HG03378 (cell line): ENCODE measurements around the gene OR52H1.

ENCODE experiments used
- ATAC-seq: cut with Tn5 transposase; IDR thresholded peaks from one replicate; pipeline ENCODE4 v1.9.1; 2021; ENCODE audit warnings: mild to moderate bottlenecking, moderate library complexity; ENCODE audit not compliant: unreplicated experiment

The OR52H1 gene

DNA sequence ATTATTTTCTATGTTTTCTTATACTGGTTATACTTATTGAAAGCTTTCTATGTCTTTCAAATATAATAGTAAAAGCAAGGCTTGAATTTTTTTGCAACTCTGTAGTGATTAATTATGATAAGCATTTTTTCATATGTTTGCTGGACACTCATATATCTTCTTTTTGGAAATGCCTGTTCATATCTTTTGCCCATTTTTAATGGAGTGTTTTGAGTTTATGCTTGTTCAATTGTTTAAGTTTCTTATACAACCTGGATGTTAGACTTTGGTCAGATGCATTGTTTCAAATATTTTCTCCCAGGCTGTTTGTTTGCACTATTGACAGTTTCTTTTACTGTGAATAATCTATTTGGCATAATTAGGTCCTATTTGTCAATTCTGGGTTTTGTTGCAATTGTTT is 11.9 kb downstream of the OR52H1 start:
- ATAC-seq = no peak

GRCh38 chr11:5534046-5534445 is 14.3 kb downstream of the OR52H1 start:
- no peak for ATAC-seq

GRCh38 chr11:5531053-5531831 is 17.1 kb downstream of the OR52H1 start:
- no peak for ATAC-seq

DNA sequence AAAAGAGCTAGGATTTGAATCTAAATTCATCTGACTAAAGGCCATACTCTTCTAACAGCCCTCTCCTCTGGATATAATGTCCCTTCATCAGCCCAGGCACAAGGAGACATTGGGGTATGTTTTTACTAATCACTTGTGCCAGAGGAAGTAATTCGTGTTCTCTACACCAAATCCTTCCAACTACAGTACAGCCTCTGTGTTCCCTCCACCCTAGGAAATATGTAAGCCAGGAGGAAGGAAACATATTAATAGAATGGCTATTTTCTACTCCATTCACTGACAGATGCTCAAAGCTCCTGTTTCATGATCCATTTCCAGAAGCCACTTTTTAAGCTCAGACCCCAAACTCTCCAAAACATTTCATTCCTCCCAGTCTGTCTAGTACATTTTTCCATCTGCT is 19.8 kb downstream of the OR52H1 start:
- no peak for ATAC-seq

DNA sequence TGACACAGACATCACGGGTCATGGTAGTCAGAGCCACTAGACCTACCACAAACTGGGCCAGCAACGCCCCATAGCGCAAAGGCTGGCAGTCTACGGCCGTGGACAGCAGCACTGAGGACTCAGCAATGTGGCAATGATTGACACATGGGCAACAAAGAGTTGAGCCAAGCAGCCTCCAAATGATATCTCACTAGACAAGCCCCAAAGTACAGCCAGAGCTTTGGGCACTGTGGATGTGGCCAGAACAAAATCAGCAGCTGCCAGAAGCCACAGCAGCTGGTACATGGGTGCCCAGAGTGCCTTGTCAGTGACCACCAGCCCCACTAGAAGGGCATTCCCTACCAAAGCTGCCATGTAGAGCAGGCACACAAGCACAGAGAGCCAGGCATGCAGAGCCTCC is 20.6 kb downstream of the OR52H1 start:
- no peak for ATAC-seq

- no peak for ATAC-seq
These were observed 23.6 kb downstream of the OR52H1 start for GRCh38 chr11:5524756-5525155.

DNA sequence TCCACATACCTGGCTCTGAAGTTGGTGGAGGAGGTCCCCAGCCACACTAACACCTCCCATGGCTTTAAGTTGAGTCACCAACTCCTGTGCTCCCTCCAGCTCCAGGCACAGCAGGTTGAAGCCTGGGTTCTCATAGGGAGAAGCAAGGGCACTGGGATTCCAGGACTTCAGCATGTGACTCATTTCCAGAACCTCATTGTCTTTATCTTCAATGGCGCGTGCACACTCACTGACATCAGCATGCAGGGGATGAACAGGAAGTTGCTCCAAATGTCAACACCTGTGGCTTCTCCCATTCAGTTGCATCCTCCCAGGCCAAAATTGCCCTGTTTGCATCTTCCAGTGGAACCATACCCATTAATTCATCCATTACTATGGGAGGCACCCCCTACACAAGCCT is 26.0 kb downstream of the OR52H1 start:
- ATAC-seq = no peak

DNA sequence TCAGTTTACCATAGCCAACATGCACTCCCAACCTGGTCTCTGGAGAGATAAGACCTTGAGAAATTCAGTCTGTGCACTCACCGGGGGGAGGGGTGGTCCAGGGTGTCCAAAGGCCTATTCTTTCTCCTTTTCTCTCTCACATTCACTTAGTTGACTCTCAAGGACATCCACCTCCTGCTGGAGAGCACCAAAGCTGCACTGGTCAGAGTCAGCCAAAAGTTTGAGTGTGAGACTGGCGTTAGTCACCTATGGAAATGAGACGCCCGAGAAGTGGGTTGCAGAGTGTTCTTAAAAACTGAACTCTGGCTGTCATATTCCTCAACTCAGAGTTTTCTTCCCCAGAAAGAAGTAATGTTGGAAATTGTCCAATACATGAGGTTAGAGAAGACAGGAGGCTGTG is 26.8 kb downstream of the OR52H1 start:
- ATAC-seq = no peak

DNA sequence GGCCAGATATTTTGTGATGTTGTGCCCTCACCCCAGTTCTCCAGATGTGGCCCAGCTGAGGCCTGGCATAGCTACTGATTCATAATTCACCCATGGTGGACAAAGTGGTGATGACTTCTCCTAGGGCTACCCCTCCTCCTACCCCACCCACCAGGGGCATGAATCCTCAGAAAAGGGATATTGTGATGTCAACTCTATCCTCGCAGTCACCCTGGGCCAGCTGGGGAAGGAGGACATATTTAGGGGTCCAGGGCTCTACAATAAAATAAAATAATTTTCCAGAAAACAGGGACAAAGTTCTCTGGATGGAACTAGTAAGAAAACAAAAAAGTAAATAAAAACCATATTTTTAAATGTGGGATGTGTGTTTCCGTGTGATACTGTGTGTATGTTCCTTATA is 31.7 kb downstream of the OR52H1 start, which contains the start of gene UBQLNL:
TSS of gene UBQLNL (minus strand) at position 101 of the 400 bp plus-strand sequence. CDS start 258 bp downstream, outside the sequence.
- ATAC-seq = no peak

- no peak for ATAC-seq
These were observed 33.5 kb downstream of the OR52H1 start for GRCh38 chr11:5514841-5515240.

DNA sequence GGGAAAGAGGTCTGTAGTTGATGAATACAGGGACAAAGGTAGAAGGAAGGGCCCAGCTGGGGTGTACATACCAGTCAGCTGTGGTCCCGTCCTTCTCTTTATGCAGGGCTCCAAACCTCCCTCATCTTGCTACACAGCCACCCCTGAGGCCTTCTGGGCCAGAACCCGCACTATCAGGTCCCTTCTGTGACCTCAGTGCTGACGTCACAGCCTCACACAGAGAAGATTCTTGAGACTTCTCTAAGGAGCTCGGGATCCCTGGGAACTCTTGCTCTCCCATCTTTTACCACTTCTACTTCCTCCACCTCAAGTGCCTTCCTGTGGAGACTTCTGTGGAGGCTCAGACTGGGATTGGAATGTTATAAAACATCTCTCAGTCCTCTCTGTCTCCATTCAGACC is 38.5 kb downstream of the OR52H1 start, which contains the start of gene UBQLN3:
TSS of gene UBQLN3 (minus strand) at position 155 of the 400 bp plus-strand sequence. CDS start 399 bp downstream, outside the sequence.
- ATAC-seq = no peak

GRCh38 chr11:5508605-5509004 is 39.7 kb downstream of the OR52H1 start:
- no peak for ATAC-seq

- ATAC-seq = no peak
These were observed 40.4 kb downstream of the OR52H1 start for GRCh38 chr11:5507933-5508305.

GRCh38 chr11:5507177-5507932 is 41.0 kb downstream of the OR52H1 start:
- no peak for ATAC-seq

DNA sequence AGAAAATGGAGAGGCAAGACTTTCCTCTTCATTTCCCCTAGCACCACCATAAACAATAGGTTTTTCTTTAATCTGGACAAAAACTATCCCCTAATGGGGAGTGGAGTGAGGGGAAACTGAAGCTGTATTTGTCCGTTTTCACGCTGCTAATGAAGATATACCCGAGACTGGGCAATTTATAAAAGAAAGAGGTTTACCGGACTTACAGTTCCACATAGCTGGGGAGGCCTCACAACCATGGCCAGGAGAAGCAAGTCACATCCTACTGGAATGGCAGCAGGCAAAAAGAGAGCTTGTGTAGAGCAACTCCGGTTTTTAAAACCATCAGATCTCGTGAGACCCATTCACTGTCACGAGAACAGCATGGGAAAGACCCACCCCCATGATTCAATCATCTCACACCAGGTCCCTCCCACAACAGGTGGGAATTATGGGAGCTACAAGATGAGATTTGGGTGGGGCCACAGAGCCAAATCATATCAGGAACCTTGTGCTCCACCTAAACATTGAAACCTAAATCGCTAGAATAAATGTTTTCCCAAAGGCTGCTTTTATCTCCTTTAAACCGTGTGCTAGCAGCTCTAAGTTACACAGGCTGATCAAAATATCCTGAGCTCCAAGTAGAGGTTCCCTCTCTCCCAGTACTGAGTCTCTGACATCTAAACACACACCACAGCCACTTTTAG is 42.8 kb downstream of the OR52H1 start:
- no peak for ATAC-seq

DNA sequence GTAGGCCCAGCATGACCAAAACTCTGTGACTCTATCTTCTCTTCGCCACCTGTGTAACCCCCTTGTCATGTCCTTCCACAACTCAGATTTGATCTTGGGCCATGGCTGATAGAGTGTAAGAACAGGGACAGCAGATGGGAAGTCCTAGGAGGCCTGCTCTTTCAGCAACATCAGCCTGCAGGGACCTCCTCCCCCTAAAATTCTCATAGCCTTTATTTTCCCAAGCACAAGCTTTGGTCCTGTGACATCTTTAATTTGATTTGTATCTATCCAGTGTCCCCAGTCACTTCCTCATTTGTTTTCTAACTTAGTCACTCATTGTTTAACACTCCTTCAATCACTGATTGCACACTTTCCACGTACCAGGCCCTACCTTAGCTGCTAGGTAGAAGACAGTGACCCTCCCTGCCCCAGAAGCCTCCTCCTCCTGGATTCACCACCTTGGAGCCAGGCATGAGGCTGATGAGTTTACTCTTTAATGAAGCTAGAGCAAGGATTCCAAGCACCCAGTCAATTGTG is 43.9 kb downstream of the OR52H1 start:
- no peak for ATAC-seq

- ATAC-seq = no peak
These were observed 47.9 kb downstream of the OR52H1 start for GRCh38 chr11:5500393-5500801.

- ATAC-seq = no peak
These were observed 48.7 kb downstream of the OR52H1 start for GRCh38 chr11:5499671-5500070.
